ENCODE results near the gene PHLDA1. TPM values are rescaled to one million over a fixed set of nuclear protein-coding genes. Genes with fewer than 3 reads are reported as not detected.

Gene PHLDA1
- total and polyA plus RNA-seq, 4 experiments from 2014 or later: 1.3 to 8.5 (median 5.2) TPM

DNA sequence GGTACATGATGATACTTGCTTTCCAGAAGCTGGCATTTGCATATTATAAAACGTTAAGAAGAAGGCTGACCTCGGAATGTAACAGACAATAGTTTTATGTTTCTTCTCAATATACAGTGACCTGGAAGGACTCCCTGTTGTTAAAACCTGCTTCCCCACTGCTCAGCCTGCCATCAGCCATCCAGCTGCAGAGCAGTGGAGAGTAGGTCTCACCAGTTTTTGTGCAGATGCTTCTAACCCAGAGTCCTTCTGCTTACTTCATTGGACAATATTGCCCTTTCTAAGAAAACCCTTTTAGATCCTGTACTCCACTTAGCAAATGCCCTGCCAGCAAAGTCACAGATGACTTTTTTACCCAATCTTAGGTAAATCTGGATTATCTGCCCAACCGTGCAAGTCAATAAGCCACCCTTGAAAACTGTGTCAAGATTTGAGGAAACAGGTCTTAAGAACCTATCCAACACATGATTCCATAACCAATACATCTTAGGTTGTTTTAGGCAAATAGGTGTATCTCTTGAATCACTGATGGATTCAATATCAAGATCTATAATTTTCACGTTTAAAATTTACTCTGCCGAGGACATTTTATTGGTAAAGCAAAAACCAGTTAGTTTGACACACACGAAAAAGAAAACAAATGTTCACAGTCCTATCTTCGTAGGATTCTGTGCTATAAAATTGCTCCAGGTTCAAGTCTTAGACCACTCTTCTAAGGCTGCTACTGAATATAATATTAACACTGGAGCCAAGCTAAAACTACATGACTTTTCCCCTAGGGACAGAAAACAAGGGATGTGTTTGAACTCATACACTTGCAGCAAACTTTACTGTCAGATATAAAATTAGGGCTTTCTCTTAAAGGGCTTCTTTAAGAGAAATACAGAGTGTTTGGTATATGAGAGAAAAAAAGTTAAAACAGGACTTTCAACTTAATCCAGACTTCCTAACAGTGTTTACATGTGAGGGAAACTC lies 5.7 kb downstream of the PHLDA1 start:
- Histone ChIP-seq H3K27me3 (ENCODE audit: insufficient read depth, low read length) (no peaks in the 10 kb centered on the region), H3K36me3 (ENCODE audit: insufficient read depth, low read length) (no peaks in the 10 kb centered on the region), H3K4me1 (ENCODE audit: insufficient read depth, low read length) (peaks cover 26% of the 10 kb centered on the region), H3K9me3 (ENCODE audit: control insufficient read depth in 1 of 2, low read length in 2 of 2) (no peaks in the 10 kb centered on the region), H3K27ac (ENCODE audit: low read depth, low read length) (no peak overlapping the region), H3K4me3 (ENCODE audit: low read length in 2 of 2) (no peak overlapping the region)
- Mint-ChIP-seq H3K4me1 (peaks cover 21 to 48% (median 35%) of the 10 kb centered on the region in 4 donors), H3K36me3 (no peaks in the 10 kb centered on the region), H3K4me3 (no peak overlapping the region), H3K27ac (peak overlapping the region in 4 of 7 donors; percentile 8 to 63 (median 32)), H3K9me3 (peaks cover 0 to 2% (median 0%) of the 10 kb centered on the region in 8 donors), H3K27me3 (no peaks in the 10 kb centered on the region)
- intact Hi-C loops (cut with micrococcal nuclease): no loop called here
- CTCF ChIA-PET (ENCODE audit: partially characterized antibody): no interaction called here
- POLR2A ChIA-PET (ENCODE audit: partially characterized antibody): no interaction called here
- DNase-seq: no peak

DNA sequence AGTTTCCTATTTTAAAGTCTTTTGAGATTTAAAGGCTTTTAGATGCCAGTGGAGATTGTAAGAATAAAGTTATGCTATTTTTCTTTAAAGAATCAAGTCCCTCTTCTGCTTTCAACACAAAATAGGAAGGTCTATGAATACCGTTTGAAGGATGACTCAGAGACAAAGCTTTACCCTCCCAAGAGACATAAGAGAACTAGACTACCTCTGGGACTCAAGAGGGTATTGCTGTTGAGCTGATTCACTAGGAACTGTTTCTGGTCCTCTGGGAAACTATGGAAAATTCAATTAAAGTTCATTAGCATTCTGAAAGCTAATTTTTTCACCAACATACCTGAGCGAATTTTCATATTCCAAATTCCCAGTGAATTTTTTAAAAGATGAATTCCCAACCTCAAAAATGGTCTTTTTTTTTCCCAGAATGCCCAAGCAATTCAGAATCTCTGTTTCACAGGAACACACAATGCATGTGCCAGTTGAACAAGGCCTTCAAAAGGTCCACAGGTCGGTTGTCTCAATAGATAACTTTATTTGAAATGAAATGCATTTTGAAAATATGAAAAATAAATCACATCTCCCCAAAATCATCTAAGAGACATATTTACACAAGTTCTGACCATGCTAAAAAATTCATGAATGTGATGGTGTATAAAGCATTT lies 6.5 kb downstream of the PHLDA1 start:
- intact Hi-C loops (cut with micrococcal nuclease): no loop called here
- H3K4me1 Mint-ChIP-seq: peaks cover 24 to 48% (median 36%) of the 10 kb centered on the region in 4 donors

DNA sequence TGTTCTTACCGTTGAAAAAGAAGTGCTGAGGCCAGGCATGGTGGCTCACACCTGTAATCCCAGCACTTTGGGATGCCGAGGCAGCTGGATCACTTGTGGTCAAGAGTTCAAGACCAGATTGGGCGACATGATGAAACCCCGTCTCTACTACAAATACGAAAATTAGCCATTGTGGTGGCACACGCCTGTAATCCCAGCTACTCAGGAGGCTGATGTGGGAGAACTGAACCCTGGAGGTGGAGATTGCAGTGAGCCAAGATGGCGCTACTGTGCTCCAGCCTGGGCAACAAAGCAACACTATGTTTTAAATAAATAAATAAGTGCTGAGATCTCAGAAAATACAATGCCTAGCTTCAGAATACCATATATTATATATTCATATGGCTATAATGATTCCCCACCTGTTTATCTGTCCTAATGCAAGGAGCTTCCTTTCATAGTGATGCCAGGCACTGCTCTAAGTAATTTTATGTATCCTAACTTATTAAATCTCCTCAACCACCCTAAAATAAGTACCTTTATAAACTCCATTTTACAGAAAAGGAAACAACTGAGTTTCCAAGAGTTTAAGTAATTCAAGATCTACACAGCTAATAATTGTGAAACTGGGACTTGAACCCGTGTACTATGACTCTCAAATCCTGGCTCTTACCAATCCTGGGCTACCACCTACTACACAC lies 7.3 kb downstream of the PHLDA1 start:
- no peaks in the 10 kb centered on the region for H3K36me3 Mint-ChIP-seq
- no peaks in the 10 kb centered on the region for H3K36me3 ChIP-seq (ENCODE audit: insufficient read depth, low read length)
- H3K4me1 ChIP-seq (ENCODE audit: insufficient read depth, low read length): peaks cover 34% of the 10 kb centered on the region
- H3K4me1 Mint-ChIP-seq: peaks cover 26 to 49% (median 37%) of the 10 kb centered on the region in 4 donors
- peak overlapping the region in 6 of 7 donors; percentile 16 to 74 (median 31) for H3K27ac Mint-ChIP-seq
- no peaks in the 10 kb centered on the region for H3K27me3 ChIP-seq (ENCODE audit: insufficient read depth, low read length)
- intact Hi-C loops (cut with micrococcal nuclease): no loop called here
- ChIA-PET POLR2A (ENCODE audit: partially characterized antibody) (interaction anchor here (1.0 kb wide), 1 partner anchor 13 kb away, joined by 3 read pairs; no protein-coding TSS in a partner anchor), CTCF (ENCODE audit: partially characterized antibody) (interaction anchor here (1.0 to 1.2 kb wide), 2 partner anchors 8 to 520 kb away, joined by 3 read pairs; no protein-coding TSS in a partner anchor)
- no peak overlapping the region for H3K27ac ChIP-seq (ENCODE audit: low read depth, low read length)
- no peaks in the 10 kb centered on the region for H3K27me3 Mint-ChIP-seq
- no peak overlapping the region for H3K4me3 Mint-ChIP-seq
- no peak for DNase-seq
- no peaks in the 10 kb centered on the region for H3K9me3 ChIP-seq (ENCODE audit: control insufficient read depth in 1 of 2, low read length in 2 of 2)
- H3K4me3 ChIP-seq (ENCODE audit: low read length in 2 of 2): no peak overlapping the region
- no peaks in the 10 kb centered on the region for H3K9me3 Mint-ChIP-seq

More for the DNA sequence above, 6.5 kb downstream of the PHLDA1 start:
- no peaks in the 10 kb centered on the region for H3K9me3 ChIP-seq (ENCODE audit: control insufficient read depth in 1 of 2, low read length in 2 of 2)
- no peak overlapping the region for H3K4me3 Mint-ChIP-seq
- H3K27me3 ChIP-seq (ENCODE audit: insufficient read depth, low read length): no peaks in the 10 kb centered on the region
- H3K9me3 Mint-ChIP-seq: no peaks in the 10 kb centered on the region
- CTCF ChIA-PET (ENCODE audit: partially characterized antibody): interaction anchor here (1.2 kb wide), 1 partner anchor 8 kb away, joined by 3 read pairs; no protein-coding TSS in a partner anchor
- H3K36me3 ChIP-seq (ENCODE audit: insufficient read depth, low read length): no peaks in the 10 kb centered on the region
- peaks cover 31% of the 10 kb centered on the region for H3K4me1 ChIP-seq (ENCODE audit: insufficient read depth, low read length)
- no peak overlapping the region for H3K27ac ChIP-seq (ENCODE audit: low read depth, low read length)
- POLR2A ChIA-PET (ENCODE audit: partially characterized antibody): interaction anchor here (1.0 kb wide), 1 partner anchor 12 kb away, joined by 3 read pairs; no protein-coding TSS in a partner anchor
- H3K4me3 ChIP-seq (ENCODE audit: low read length in 2 of 2): no peak overlapping the region
- H3K27me3 Mint-ChIP-seq: no peaks in the 10 kb centered on the region
- H3K27ac Mint-ChIP-seq: peak overlapping the region in 3 of 7 donors; percentile 16 to 66 (median 32)
- no peak for DNase-seq
- H3K36me3 Mint-ChIP-seq: no peaks in the 10 kb centered on the region

DNA sequence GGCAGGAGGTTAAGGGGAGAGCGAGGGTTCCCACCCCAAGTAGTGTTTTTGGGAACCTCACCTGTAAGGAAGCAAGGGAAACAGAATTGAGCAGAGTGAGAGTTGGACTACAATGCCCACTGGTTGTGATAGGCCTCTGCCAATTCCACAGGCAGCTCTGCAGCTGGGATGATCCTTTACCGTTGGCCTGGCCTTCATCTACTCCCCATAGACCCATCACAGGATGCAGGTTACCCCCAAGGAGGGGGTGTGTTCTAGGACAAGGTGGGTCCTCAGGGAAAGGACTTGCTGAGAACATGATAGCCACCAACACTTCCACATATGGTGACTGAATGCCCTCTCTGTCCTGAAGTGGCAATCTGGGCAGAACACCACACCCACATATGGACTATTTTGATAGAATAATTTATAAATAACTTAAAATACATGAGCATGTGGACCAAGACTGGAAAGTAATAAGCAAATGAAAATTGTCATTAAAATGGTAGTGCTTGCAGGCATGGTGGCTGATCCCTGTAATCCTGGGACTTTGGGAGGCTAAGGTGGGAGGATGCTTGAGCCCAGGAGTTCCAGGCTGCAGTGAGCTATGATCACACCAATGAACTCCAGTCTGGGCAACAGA lies 8.4 kb downstream of the PHLDA1 start:
- no peaks in the 10 kb centered on the region for H3K9me3 Mint-ChIP-seq
- intact Hi-C loops (cut with micrococcal nuclease): no loop called here
- ChIA-PET CTCF (ENCODE audit: partially characterized antibody) (interaction anchor here (4.1 kb wide), 1 partner anchor 8 kb away, joined by 42 read pairs; the partner anchor contains the start of gene PHLDA1), POLR2A (ENCODE audit: partially characterized antibody) (interaction anchor here (5.1 kb wide), 1 partner anchor 8 kb away, joined by 195 read pairs; the partner anchor contains the start of gene PHLDA1)
- H3K4me1 ChIP-seq (ENCODE audit: insufficient read depth, low read length): peaks cover 26% of the 10 kb centered on the region
- H3K4me3 ChIP-seq (ENCODE audit: low read length in 2 of 2): no peak overlapping the region
- H3K9me3 ChIP-seq (ENCODE audit: control insufficient read depth in 1 of 2, low read length in 2 of 2): no peaks in the 10 kb centered on the region
- H3K27me3 Mint-ChIP-seq: no peaks in the 10 kb centered on the region
- no peak overlapping the region for H3K27ac ChIP-seq (ENCODE audit: low read depth, low read length)
- H3K27me3 ChIP-seq (ENCODE audit: insufficient read depth, low read length): no peaks in the 10 kb centered on the region
- H3K36me3 ChIP-seq (ENCODE audit: insufficient read depth, low read length): no peaks in the 10 kb centered on the region
- DNase-seq: no peak
- peak overlapping the region in 6 of 7 donors; percentile 26 to 76 (median 38) for H3K27ac Mint-ChIP-seq
- H3K4me3 Mint-ChIP-seq: no peak overlapping the region
- no peaks in the 10 kb centered on the region for H3K36me3 Mint-ChIP-seq
- H3K4me1 Mint-ChIP-seq: peaks cover 20 to 46% (median 37%) of the 10 kb centered on the region in 4 donors

DNA sequence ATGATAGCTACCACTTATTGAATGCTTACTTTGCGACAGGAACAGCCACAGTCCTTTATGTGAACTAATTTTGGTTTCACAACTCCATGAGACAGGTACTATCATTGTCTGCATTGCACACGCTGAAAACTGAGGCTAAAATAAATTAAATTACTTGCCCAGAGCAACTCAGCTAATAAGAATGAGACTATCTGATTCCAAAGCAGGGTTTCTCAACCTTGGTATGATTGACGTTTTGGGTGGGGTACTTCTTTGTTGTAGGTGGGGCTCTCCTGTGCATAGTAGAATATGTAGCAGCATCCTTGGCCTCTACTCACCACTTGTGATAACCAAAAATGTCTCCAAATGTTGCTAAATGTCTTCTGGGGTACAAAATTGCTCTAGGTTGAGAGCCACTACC lies 9.1 kb downstream of the PHLDA1 start:
- Mint-ChIP-seq H3K36me3 (no peaks in the 10 kb centered on the region), H3K27ac (peak overlapping the region in 6 of 7 donors; percentile 29 to 76 (median 56)), H3K4me3 (peak overlapping the region in 1 of 8 donors; percentile 26), H3K4me1 (peaks cover 20 to 48% (median 38%) of the 10 kb centered on the region in 4 donors), H3K27me3 (no peaks in the 10 kb centered on the region), H3K9me3 (no peaks in the 10 kb centered on the region)
- intact Hi-C loops (cut with micrococcal nuclease): no loop called here
- no peak overlapping the region for H3K4me3 ChIP-seq (ENCODE audit: low read length in 2 of 2)
- no peaks in the 10 kb centered on the region for H3K9me3 ChIP-seq (ENCODE audit: control insufficient read depth in 1 of 2, low read length in 2 of 2)
- no peaks in the 10 kb centered on the region for H3K36me3 ChIP-seq (ENCODE audit: insufficient read depth, low read length)
- no peaks in the 10 kb centered on the region for H3K27me3 ChIP-seq (ENCODE audit: insufficient read depth, low read length)
- POLR2A ChIA-PET (ENCODE audit: partially characterized antibody): interaction anchor here (5.1 kb wide), 1 partner anchor 9 kb away, joined by 195 read pairs; the partner anchor contains the start of gene PHLDA1
- H3K27ac ChIP-seq (ENCODE audit: low read depth, low read length): no peak overlapping the region
- no peak for DNase-seq
- CTCF ChIA-PET (ENCODE audit: partially characterized antibody): interaction anchor here (1.8 to 4.1 kb wide), 2 partner anchors 9 to 15 kb away, joined by 4 to 42 read pairs; partner anchors contain the start of gene PHLDA1
- peaks cover 26% of the 10 kb centered on the region for H3K4me1 ChIP-seq (ENCODE audit: insufficient read depth, low read length)

All from CD4-positive, alpha-beta memory T cell (primary cell).